MM.1S (cell line): ENCODE results near the gene TTC33.

ENCODE experiments used
- DNase-seq: peaks from one replicate; pipeline ENCODE4 v3.0.0-alpha.2; 2015
- H2AFZ ChIP-seq: fragments of 300-600 bp; sonication (generic); 2 replicates; pipeline ENCODE4 v1.6.0; 2016; ENCODE audit warnings: antibody characterized with exemption, low read length
- H3F3A ChIP-seq: fragments of 300-600 bp; sonication (generic); 2 replicates; pipeline ENCODE4 v1.6.1; 2016; ENCODE audit warnings: mild to moderate bottlenecking, antibody characterized with exemption, low read length, moderate library complexity, mixed read lengths; ENCODE audit not compliant: insufficient read depth
- H3K27ac ChIP-seq: fragments of 300-600 bp; sonication (generic); 2 replicates; pipeline ENCODE4 v1.5.1; 2016; ENCODE audit warnings: mild to moderate bottlenecking, low read length
- H3K27me3 ChIP-seq: fragments of 300-600 bp; sonication (generic); replicated peaks from 2 replicates; pipeline ENCODE4 v1.6.0; 2016; ENCODE audit warnings: low read length; ENCODE audit not compliant: insufficient read depth
- H3K36me3 ChIP-seq: fragments of 300-600 bp; sonication (generic); replicated peaks from 2 replicates; pipeline ENCODE4 v1.6.1; 2016; ENCODE audit warnings: mild to moderate bottlenecking, low read length, mixed read lengths; ENCODE audit not compliant: insufficient read depth
- H3K4me1 ChIP-seq: fragments of 300-600 bp; sonication (generic); 2 replicates; pipeline ENCODE4 v1.6.1; 2016; ENCODE audit warnings: low read length, mixed read lengths
- H3K4me2 ChIP-seq: fragments of 300-600 bp; sonication (generic); 2 replicates; pipeline ENCODE4 v1.6.0; 2016; ENCODE audit warnings: low read depth, low read length
- H3K4me3 ChIP-seq: fragments of 300-600 bp; sonication (generic); 2 replicates; pipeline ENCODE4 v1.5.1; 2016; ENCODE audit warnings: low read length, mixed read lengths
- H3K79me2 ChIP-seq: fragments of 300-600 bp; sonication (generic); 2 replicates; pipeline ENCODE4 v1.6.1; 2016; ENCODE audit warnings: mixed run types, low read length, mixed read lengths
- H3K9ac ChIP-seq: fragments of 300-600 bp; sonication (generic); 2 replicates; pipeline ENCODE4 v1.6.1; 2016; ENCODE audit warnings: low read length, mixed read lengths
- H3K9me2 ChIP-seq: fragments of 300-600 bp; sonication (generic); replicated peaks from 2 replicates; pipeline ENCODE4 v1.6.1; 2016; ENCODE audit warnings: mild to moderate bottlenecking, low read length, mixed read lengths; ENCODE audit not compliant: insufficient read depth
- H3K9me3 ChIP-seq: fragments of 300-600 bp; sonication (generic); replicated peaks from 2 replicates; pipeline ENCODE4 v1.6.1; 2016; ENCODE audit warnings: mild to moderate bottlenecking, low read length, mixed read lengths; ENCODE audit not compliant: insufficient read depth
- H4K20me1 ChIP-seq: fragments of 300-600 bp; sonication (generic); 2 replicates; pipeline ENCODE4 v1.6.1; 2016; ENCODE audit warnings: mild to moderate bottlenecking, low read length, moderate library complexity, mixed read lengths; ENCODE audit not compliant: insufficient read depth
- EZH2 ChIP-seq: fragments of 300-600 bp; sonication (generic); optimal IDR thresholded peaks from 2 replicates; pipeline ENCODE3; 2017; ENCODE audit warnings: low read depth, mild to moderate bottlenecking, antibody characterized with exemption, low read length, mixed read lengths
- EZH2phosphoT487 ChIP-seq: fragments of 300-600 bp; sonication (generic); IDR thresholded peaks from 2 replicates; pipeline ENCODE4 v1.6.1; 2018; ENCODE audit warnings: antibody characterized with exemption, low read length
- TF ChIP-seq, protein P1 (sequence below): fragments of 300-600 bp; sonication (generic); IDR thresholded peaks from 2 replicates; pipeline ENCODE4 v1.5.1; 2016; ENCODE audit warnings: antibody characterized with exemption, low read length, mixed read lengths

TTC33 gene

GRCh38 chr5:40578501-40579451 lies 177.0 kb downstream of the TTC33 start:
- no peaks in the 10 kb centered on the region for H3F3A ChIP-seq
- no peak overlapping the region for H3K9ac ChIP-seq
- H2AFZ ChIP-seq: no peak overlapping the region
- no peak for TF ChIP-seq EZH2phosphoT487
- TF ChIP-seq, protein P1, sequence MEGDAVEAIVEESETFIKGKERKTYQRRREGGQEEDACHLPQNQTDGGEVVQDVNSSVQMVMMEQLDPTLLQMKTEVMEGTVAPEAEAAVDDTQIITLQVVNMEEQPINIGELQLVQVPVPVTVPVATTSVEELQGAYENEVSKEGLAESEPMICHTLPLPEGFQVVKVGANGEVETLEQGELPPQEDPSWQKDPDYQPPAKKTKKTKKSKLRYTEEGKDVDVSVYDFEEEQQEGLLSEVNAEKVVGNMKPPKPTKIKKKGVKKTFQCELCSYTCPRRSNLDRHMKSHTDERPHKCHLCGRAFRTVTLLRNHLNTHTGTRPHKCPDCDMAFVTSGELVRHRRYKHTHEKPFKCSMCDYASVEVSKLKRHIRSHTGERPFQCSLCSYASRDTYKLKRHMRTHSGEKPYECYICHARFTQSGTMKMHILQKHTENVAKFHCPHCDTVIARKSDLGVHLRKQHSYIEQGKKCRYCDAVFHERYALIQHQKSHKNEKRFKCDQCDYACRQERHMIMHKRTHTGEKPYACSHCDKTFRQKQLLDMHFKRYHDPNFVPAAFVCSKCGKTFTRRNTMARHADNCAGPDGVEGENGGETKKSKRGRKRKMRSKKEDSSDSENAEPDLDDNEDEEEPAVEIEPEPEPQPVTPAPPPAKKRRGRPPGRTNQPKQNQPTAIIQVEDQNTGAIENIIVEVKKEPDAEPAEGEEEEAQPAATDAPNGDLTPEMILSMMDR: no peak
- TF ChIP-seq EZH2: no peak
- H3K9me2 ChIP-seq: no peaks in the 10 kb centered on the region
- H3K9me3 ChIP-seq: no peaks in the 10 kb centered on the region
- H3K36me3 ChIP-seq: no peaks in the 10 kb centered on the region
- peaks cover 5% of the 10 kb centered on the region; the same call in 1 of the 2 replicates for H3K4me1 ChIP-seq
- H3K4me2 ChIP-seq: peak overlapping the region; percentile 33
- H3K27me3 ChIP-seq: no peaks in the 10 kb centered on the region
- H3K4me3 ChIP-seq: no peak overlapping the region
- peak; percentile 15 for DNase-seq
- H3K79me2 ChIP-seq: no peaks in the 10 kb centered on the region
- no peak overlapping the region for H3K27ac ChIP-seq
- no peaks in the 10 kb centered on the region for H4K20me1 ChIP-seq

DNA sequence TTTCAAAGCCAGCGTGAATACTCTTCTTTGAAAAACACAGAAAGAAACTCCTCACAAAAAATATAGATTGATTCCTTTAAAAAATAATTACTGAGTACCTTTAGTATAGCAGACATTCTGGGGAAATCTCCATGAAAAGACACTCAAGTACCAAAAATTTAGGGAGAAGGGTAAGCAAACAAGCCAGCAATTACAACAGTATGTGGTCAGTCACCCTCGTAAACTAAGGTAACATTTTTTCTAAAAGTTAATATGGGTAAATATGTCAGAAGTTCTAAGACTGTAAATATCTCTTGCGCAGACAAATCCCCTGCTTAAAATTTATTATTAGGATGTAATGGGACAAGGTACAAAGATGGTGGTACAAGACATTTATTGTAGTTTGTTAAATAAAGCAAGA lies 178.0 kb downstream of the TTC33 start:
- no peaks in the 10 kb centered on the region for H3F3A ChIP-seq
- DNase-seq: no peak
- H3K9me2 ChIP-seq: no peaks in the 10 kb centered on the region
- H3K27me3 ChIP-seq: no peaks in the 10 kb centered on the region
- no peak overlapping the region for H3K4me2 ChIP-seq
- H3K27ac ChIP-seq: no peak overlapping the region
- no peaks in the 10 kb centered on the region for H3K36me3 ChIP-seq
- H3K4me1 ChIP-seq: peaks cover 5% of the 10 kb centered on the region; the same call in 1 of the 2 replicates
- no peak overlapping the region for H2AFZ ChIP-seq
- no peaks in the 10 kb centered on the region for H4K20me1 ChIP-seq
- no peak overlapping the region for H3K4me3 ChIP-seq
- TF ChIP-seq EZH2phosphoT487: no peak
- TF ChIP-seq, protein P1: no peak
- no peak for TF ChIP-seq EZH2
- H3K9me3 ChIP-seq: no peaks in the 10 kb centered on the region
- no peaks in the 10 kb centered on the region for H3K79me2 ChIP-seq
- H3K9ac ChIP-seq: no peak overlapping the region

GRCh38 chr5:40575921-40576320 lies 179.8 kb downstream of the TTC33 start:
- H3K4me2 ChIP-seq: no peak overlapping the region

More at GRCh38 chr5:40575921-40576320, 179.8 kb downstream of the TTC33 start:
- Histone ChIP-seq H3K9me2 (no peaks in the 10 kb centered on the region), H3K36me3 (no peaks in the 10 kb centered on the region), H3K9me3 (no peaks in the 10 kb centered on the region), H3K9ac (no peak overlapping the region), H2AFZ (no peak overlapping the region), H3K27me3 (no peaks in the 10 kb centered on the region), H3F3A (no peaks in the 10 kb centered on the region), H3K4me3 (no peak overlapping the region), H3K79me2 (no peaks in the 10 kb centered on the region), H3K4me1 (peaks cover 5% of the 10 kb centered on the region; the same call in 1 of the 2 replicates), H4K20me1 (no peaks in the 10 kb centered on the region), H3K27ac (no peak overlapping the region)
- no peak for DNase-seq
- TF ChIP-seq, protein P1: no peak
- TF ChIP-seq EZH2 (no peak), EZH2phosphoT487 (no peak)
